ENCODE results near the gene STARD13.
A peak's percentile ranks its signal among the peaks of the same experiment; 100 is the strongest.

STARD13 gene

GRCh38 chr13:33111414-33112110, 174.0 kb downstream of the STARD13 start:
- DNase-seq (ENCODE audit: low spot score): no peak

GRCh38 chr13:33110713-33111413, 174.7 kb downstream of the STARD13 start:
- no peak for DNase-seq (ENCODE audit: low spot score)

GRCh38 chr13:33110386-33110712, 175.2 kb downstream of the STARD13 start:
- no peak for DNase-seq (ENCODE audit: low spot score)

GRCh38 chr13:33109801-33110200, 175.8 kb downstream of the STARD13 start:
- no peak for DNase-seq (ENCODE audit: low spot score)

- no peak for DNase-seq (ENCODE audit: low spot score)
Observed at GRCh38 chr13:33109271-33109697, 176.3 kb downstream of the STARD13 start.

GRCh38 chr13:33108620-33109019, 176.9 kb downstream of the STARD13 start:
- DNase-seq (ENCODE audit: low spot score): no peak

- no peak for DNase-seq (ENCODE audit: low spot score)
Observed at GRCh38 chr13:33107361-33107760, 178.2 kb downstream of the STARD13 start.

- no peak for DNase-seq (ENCODE audit: low spot score)
Observed at GRCh38 chr13:33106656-33107360, 178.7 kb downstream of the STARD13 start.

- peak; percentile 60 for DNase-seq (ENCODE audit: low spot score)
Observed at GRCh38 chr13:33105387-33106005, 180.1 kb downstream of the STARD13 start.

GRCh38 chr13:33103457-33103856, 182.1 kb downstream of the STARD13 start:
- DNase-seq (ENCODE audit: low spot score): no peak

- DNase-seq (ENCODE audit: low spot score): no peak
Observed at GRCh38 chr13:33101835-33102234, 183.7 kb downstream of the STARD13 start.

GRCh38 chr13:33100886-33101285, 184.7 kb downstream of the STARD13 start:
- DNase-seq (ENCODE audit: low spot score): no peak

GRCh38 chr13:33099860-33100259, 185.7 kb downstream of the STARD13 start:
- DNase-seq (ENCODE audit: low spot score): no peak

GRCh38 chr13:33096886-33097605, 188.5 kb downstream of the STARD13 start:
- no peak for DNase-seq (ENCODE audit: low spot score)

- DNase-seq (ENCODE audit: low spot score): no peak
Observed at GRCh38 chr13:33092073-33092987, 193.2 kb downstream of the STARD13 start.

- DNase-seq (ENCODE audit: low spot score): no peak
Observed at GRCh38 chr13:33091415-33091774, 194.2 kb downstream of the STARD13 start.

GRCh38 chr13:33090755-33091414, 194.7 kb downstream of the STARD13 start:
- DNase-seq (ENCODE audit: low spot score): no peak

GRCh38 chr13:33089311-33089710, 196.2 kb downstream of the STARD13 start:
- no peak for DNase-seq (ENCODE audit: low spot score)

GRCh38 chr13:33087790-33088189, 197.8 kb downstream of the STARD13 start:
- no peak for DNase-seq (ENCODE audit: low spot score)

GRCh38 chr13:33087091-33087490, 198.5 kb downstream of the STARD13 start:
- no peak for DNase-seq (ENCODE audit: low spot score)
